ENCODE measurements around the gene NPIPB4.
A peak's percentile ranks its signal among the peaks of the same experiment; 100 is the strongest.
"Not testable (repeated sequence)": the region's sequence is repeated elsewhere in the genome, so short reads cannot be mapped to it uniquely, and the experiment has no call there.

NPIPB4 gene

GRCh38 chr16:21801538-21802374 is 55.8 kb downstream of the NPIPB4 start:
- POLR2A ChIA-PET: interaction anchor here (0.6 kb wide), 2 partner anchors 208 to 212 kb away, joined by 4 read pairs; no protein-coding TSS in a partner anchor

GRCh38 chr16:21798601-21799000 is 59.0 kb downstream of the NPIPB4 start:
- H3K4me1 ChIP-seq (ENCODE audit: control insufficient read depth, insufficient read depth, low read length); H3K36me3 ChIP-seq (ENCODE audit: control insufficient read depth in 2 of 2, insufficient read depth in 1 of 2, low read length in 2 of 2); H3K27ac ChIP-seq (ENCODE audit: extremely low read depth, low read depth, low read length); H3K4me3 ChIP-seq (ENCODE audit: low read depth, low read length); CTCF ChIA-PET; POLR2A ChIA-PET; H3K9me3 ChIP-seq (ENCODE audit: control insufficient read depth, insufficient read depth, low read depth, low read length): not testable (repeated sequence)

More at GRCh38 chr16:21801538-21802374, 55.8 kb downstream of the NPIPB4 start:
- not testable (repeated sequence) for H3K9me3 ChIP-seq (ENCODE audit: control insufficient read depth, insufficient read depth, low read depth, low read length); H3K4me1 ChIP-seq (ENCODE audit: control insufficient read depth, insufficient read depth, low read length); H3K4me3 ChIP-seq (ENCODE audit: low read depth, low read length); H3K36me3 ChIP-seq (ENCODE audit: control insufficient read depth in 2 of 2, insufficient read depth in 1 of 2, low read length in 2 of 2); H3K27ac ChIP-seq (ENCODE audit: extremely low read depth, low read depth, low read length)
- CTCF ChIA-PET: interaction anchor here (0.6 to 1.2 kb wide), 5 partner anchors 18 to 145 kb away, joined by 3 to 6 read pairs (median 4); no protein-coding TSS in a partner anchor
- TF ChIP-seq ZNF654 (tag by site-specific recombination; IDR thresholded peaks at IDR 0.05; ENCODE audit: low read depth) (peak; percentile 79), CTCF (tag by site-specific recombination; IDR thresholded peaks at IDR 0.05) (peak; percentile 22; the same call in 1 of the 2 replicates), ZBTB17 (tag by site-specific recombination; IDR thresholded peaks at IDR 0.05) (peak; percentile 19; the same call in 1 of the 2 replicates)

GRCh38 chr16:21793310-21793709 is 64.2 kb downstream of the NPIPB4 start:
- H3K4me3 ChIP-seq (ENCODE audit: low read depth, low read length); POLR2A ChIA-PET; H3K36me3 ChIP-seq (ENCODE audit: control insufficient read depth in 2 of 2, insufficient read depth in 1 of 2, low read length in 2 of 2); H3K27ac ChIP-seq (ENCODE audit: extremely low read depth, low read depth, low read length); H3K9me3 ChIP-seq (ENCODE audit: control insufficient read depth, insufficient read depth, low read depth, low read length); H3K4me1 ChIP-seq (ENCODE audit: control insufficient read depth, insufficient read depth, low read length); CTCF ChIA-PET: not testable (repeated sequence)

GRCh38 chr16:21790506-21790905 is 67.0 kb downstream of the NPIPB4 start:
- H3K36me3 ChIP-seq (ENCODE audit: control insufficient read depth in 2 of 2, insufficient read depth in 1 of 2, low read length in 2 of 2); CTCF ChIA-PET; H3K9me3 ChIP-seq (ENCODE audit: control insufficient read depth, insufficient read depth, low read depth, low read length); H3K4me3 ChIP-seq (ENCODE audit: low read depth, low read length); H3K27ac ChIP-seq (ENCODE audit: extremely low read depth, low read depth, low read length); POLR2A ChIA-PET; H3K4me1 ChIP-seq (ENCODE audit: control insufficient read depth, insufficient read depth, low read length): not testable (repeated sequence)

All from HEK293 (cell line).